Central memory CD8-positive, alpha-beta T cell (primary cell): ENCODE data around the gene TAS2R10.
"Not testable (repeated sequence)": the region's sequence is repeated elsewhere in the genome, so short reads cannot be mapped to it uniquely, and the experiment has no call there.

Source experiments
- ATAC-seq: fragments of 150-1000 bp; cut with Tn5 transposase; replicated peaks from 2 replicates; pipeline ENCODE4 v1.10.0; 2022; ENCODE audit warnings: mild to moderate bottlenecking, moderate FRiP score, moderate number of reproducible peaks; ENCODE audit not compliant: poor library complexity, severe bottlenecking; ENCODE audit errors: extremely low read depth
- DNase-seq, 2 donors: peaks; one replicate each; pipeline ENCODE4 v3.0.0; 2021; ENCODE audit warnings: low spot score in 2 of 2
- H3K27ac Mint-ChIP-seq: one replicate; pipeline ENCODE4 v1.8.0; 2022; ENCODE audit warnings: low read depth, mild to moderate bottlenecking, moderate library complexity, mixed read lengths
- H3K27me3 Mint-ChIP-seq: one replicate; pipeline ENCODE4 v1.8.0; 2022; ENCODE audit warnings: mixed read lengths
- H3K36me3 Mint-ChIP-seq: one replicate; pipeline ENCODE4 v1.8.0; 2022; ENCODE audit warnings: mild to moderate bottlenecking, moderate library complexity, mixed read lengths; ENCODE audit not compliant: insufficient read depth
- H3K4me1 Mint-ChIP-seq: one replicate; pipeline ENCODE4 v1.8.0; 2022; ENCODE audit warnings: mixed read lengths
- H3K4me3 Mint-ChIP-seq: one replicate; pipeline ENCODE4 v1.8.0; 2022; ENCODE audit warnings: mild to moderate bottlenecking, moderate library complexity, mixed read lengths
- H3K9me3 Mint-ChIP-seq: one replicate; pipeline ENCODE4 v1.8.0; 2022; ENCODE audit warnings: mixed read lengths

Gene TAS2R10

DNA sequence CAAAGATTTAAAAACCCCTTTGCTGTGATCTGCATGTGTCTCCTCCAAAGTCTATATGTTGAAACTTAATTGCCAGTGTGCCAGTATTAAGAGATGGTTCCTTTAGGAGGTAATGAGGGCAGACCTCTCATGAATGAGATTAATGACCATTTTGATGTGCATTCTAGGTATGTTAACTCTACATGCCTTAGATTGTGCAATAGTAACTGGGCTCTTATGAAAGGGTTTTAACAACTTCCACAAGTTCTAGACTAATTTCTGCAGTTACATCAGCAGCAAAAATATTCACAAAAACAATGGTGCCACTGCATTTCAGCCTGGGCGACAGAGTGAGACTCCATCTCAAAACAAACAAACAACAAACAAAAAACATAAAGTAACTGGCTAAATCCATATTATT, 3.8 kb upstream of the TAS2R10 start:
- no peaks in the 10 kb centered on the region for H3K36me3 Mint-ChIP-seq
- DNase-seq, result no peak

DNA sequence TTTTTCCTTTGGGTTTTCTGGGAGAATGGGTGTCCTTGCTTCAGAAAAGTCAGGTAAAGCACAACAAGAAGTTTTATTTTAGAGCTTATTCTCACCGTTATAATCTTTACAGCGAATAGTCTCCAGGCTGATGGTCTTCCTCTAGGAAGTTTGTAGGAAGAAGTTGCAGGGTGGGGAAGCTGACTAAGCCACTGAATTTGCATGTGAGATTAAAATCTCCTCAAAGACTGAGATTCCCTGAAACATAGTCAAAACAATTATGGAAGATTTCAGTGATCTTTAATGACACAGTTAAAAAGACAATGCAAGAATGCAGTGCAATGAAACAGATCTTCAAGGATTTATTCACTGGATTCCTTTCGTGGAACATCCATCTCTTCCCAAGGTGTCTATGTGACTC, 1.2 kb downstream of the TAS2R10 start:
- Mint-ChIP-seq H3K36me3 (no peaks in the 10 kb centered on the region), H3K4me3 (no peak overlapping the region)

More for the DNA sequence above, 3.8 kb upstream of the TAS2R10 start:
- H3K9me3 Mint-ChIP-seq, result no peaks in the 10 kb centered on the region
- no peak for ATAC-seq
- no peak overlapping the region for H3K4me3 Mint-ChIP-seq
- no peaks in the 10 kb centered on the region for H3K4me1 Mint-ChIP-seq
- no peak overlapping the region for H3K27ac Mint-ChIP-seq
- no peaks in the 10 kb centered on the region for H3K27me3 Mint-ChIP-seq

DNA sequence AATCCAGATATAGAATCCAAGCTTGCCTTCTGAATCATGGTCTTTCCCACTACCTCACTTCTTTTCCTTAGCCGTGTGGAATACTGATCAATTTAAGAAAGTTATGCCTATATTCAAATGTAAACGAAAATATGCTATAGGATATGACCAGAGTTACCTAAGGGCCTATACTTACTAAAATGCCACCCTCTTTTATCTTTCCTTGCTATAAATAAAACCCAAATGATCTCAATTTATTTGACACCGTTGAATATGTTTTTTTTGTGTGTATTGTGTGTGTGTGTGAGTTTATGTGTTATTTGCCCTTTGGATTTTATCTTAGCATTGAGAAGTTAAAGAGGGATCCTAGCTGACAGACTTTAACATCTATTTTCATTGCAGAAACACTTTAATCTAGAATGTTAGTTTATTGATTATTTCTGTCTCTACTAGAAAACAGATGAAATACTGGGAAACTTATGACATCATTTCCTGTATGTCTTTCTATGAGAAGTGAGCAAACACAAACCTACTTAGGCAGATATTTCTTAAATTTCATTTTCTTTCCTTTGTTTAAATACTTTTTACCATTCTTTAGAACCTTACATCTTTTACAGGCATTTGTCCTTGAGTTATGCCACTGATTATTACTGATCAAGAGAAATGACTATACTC, 14.1 kb downstream of the TAS2R10 start:
- H3K4me1 Mint-ChIP-seq, result no peaks in the 10 kb centered on the region
- H3K36me3 Mint-ChIP-seq, result no peaks in the 10 kb centered on the region
- H3K27ac Mint-ChIP-seq, result no peak overlapping the region
- H3K27me3 Mint-ChIP-seq, result peaks cover 69% of the 10 kb centered on the region
- H3K4me3 Mint-ChIP-seq, result no peak overlapping the region
- DNase-seq, result no peak
- H3K9me3 Mint-ChIP-seq, result no peaks in the 10 kb centered on the region
- no peak for ATAC-seq

More for the DNA sequence above, 1.2 kb downstream of the TAS2R10 start:
- H3K27ac Mint-ChIP-seq, result no peak overlapping the region
- DNase-seq (no peak), ATAC-seq (no peak)
- H3K27me3 Mint-ChIP-seq, result no peaks in the 10 kb centered on the region
- no peaks in the 10 kb centered on the region for H3K9me3 Mint-ChIP-seq
- no peaks in the 10 kb centered on the region for H3K4me1 Mint-ChIP-seq

DNA sequence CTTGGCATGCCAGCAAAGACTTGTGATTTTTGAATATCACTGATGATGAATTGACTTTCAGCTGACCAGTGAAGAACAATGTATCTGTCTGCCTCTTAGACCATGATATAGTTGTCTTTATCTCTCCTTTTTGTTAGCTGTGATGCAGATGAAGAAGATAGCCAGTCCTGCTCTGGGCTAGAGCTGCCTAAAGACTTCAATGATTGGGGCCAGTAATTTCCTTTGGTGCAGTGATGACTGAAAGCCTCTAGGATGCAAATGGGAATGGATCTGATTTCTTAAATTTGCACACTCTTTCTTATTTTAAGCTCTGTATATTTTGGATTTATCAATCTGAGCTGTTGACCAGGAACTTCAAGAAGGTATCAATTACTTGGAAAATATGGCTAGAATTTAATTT, 16.1 kb downstream of the TAS2R10 start, which contains the start of gene TAS2R9:
Gene TAS2R9, minus strand, starts transcription at position 101 of the 400 bp plus-strand sequence. Its CDS starts 93 bp downstream, at position 8.
- Mint-ChIP-seq H3K4me3 (no peak within 1 kb of the TSS), H3K27me3 (peaks cover 84% of the 10 kb centered on the region), H3K9me3 (no peaks in the 10 kb centered on the region), H3K4me1 (no peaks in the 10 kb centered on the region), H3K36me3 (no peaks in the 10 kb centered on the region), H3K27ac (no peak within 1 kb of the TSS)
- DNase-seq (no peak), ATAC-seq (no peak)

DNA sequence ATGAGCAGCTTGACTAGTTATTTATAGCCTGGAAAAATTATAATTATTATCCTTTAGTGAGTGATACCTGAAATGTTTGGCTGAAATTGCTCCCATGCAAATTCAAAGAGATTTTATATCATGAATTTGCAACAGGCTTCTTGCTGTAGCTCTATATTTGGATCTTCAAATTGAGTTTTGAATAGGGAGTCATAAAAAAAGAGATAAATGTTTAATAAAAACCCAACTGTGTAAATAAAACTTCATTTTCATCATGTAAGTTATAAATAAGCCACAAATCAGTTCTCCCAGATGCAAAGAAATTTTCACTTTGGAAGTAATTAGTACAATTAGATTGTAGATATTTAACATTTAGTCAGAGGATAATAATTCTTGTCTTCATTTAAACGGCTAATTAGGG, 19.0 kb downstream of the TAS2R10 start, which contains the start of gene TAS2R8:
Gene TAS2R8, minus strand, starts transcription at position 101 of the 400 bp plus-strand sequence. CDS start 306 bp downstream, outside the sequence.
- Mint-ChIP-seq H3K9me3 (no peaks in the 10 kb centered on the region), H3K4me1 (no peaks in the 10 kb centered on the region), H3K27ac (no peak within 1 kb of the TSS), H3K4me3 (no peak within 1 kb of the TSS), H3K27me3 (peaks cover 80% of the 10 kb centered on the region), H3K36me3 (no peaks in the 10 kb centered on the region)
- no peak for ATAC-seq
- DNase-seq, result no peak

DNA sequence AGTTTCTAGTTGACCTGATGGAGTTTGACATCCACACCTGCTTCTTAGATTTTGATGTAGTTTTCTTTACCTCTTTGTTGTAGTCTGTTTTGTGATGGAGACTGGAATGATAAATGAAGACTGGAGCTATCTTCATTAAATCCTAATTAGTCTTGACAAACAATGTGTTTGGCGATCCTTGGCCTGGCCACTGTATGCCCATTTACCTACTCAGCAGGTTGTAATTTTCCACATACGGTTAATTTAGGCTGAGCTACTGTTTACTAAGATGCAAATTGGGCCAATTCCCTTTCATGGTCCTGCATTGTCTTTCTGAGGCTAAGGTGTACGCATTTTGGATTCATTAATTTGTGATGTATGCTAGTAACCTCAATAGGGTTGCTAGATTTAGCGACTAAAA, 23.6 kb downstream of the TAS2R10 start, which contains the start of gene TAS2R7:
Gene TAS2R7, minus strand, starts transcription at position 41 of the 400 bp plus-strand sequence. CDS start 57 bp downstream, outside the sequence.
- Mint-ChIP-seq H3K9me3 (no peaks in the 10 kb centered on the region), H3K4me1 (no peaks in the 10 kb centered on the region), H3K36me3 (no peaks in the 10 kb centered on the region), H3K27ac (no peak within 1 kb of the TSS), H3K4me3 (no peak within 1 kb of the TSS), H3K27me3 (peaks cover 76% of the 10 kb centered on the region)
- ATAC-seq (no peak), DNase-seq (no peak)

DNA sequence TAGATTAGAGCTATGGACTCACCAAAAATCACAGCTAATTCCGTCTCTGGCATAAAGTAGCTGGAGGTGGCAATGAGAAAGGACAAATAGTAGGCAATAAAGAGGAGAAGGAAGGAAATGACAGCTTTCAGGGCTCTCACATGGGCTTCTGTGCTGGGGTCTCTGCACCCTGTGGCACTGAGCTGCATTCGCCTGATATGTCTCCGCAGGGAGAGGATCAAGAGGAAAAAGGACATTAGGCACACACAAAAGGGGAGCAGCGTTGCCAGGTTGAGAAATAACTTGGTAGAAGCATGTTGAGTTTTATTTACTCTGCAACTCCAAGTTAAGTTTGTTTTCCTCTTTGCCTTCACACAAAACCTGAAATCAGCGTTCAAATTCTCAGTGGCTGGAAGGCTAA, 24.4 kb downstream of the TAS2R10 start:
- DNase-seq, result no peak
- H3K36me3 Mint-ChIP-seq, result no peaks in the 10 kb centered on the region
- ATAC-seq, result no peak
- H3K4me1 Mint-ChIP-seq, result no peaks in the 10 kb centered on the region
- no peaks in the 10 kb centered on the region for H3K9me3 Mint-ChIP-seq
- H3K27ac Mint-ChIP-seq, result no peak overlapping the region
- peaks cover 85% of the 10 kb centered on the region for H3K27me3 Mint-ChIP-seq
- no peak overlapping the region for H3K4me3 Mint-ChIP-seq

DNA sequence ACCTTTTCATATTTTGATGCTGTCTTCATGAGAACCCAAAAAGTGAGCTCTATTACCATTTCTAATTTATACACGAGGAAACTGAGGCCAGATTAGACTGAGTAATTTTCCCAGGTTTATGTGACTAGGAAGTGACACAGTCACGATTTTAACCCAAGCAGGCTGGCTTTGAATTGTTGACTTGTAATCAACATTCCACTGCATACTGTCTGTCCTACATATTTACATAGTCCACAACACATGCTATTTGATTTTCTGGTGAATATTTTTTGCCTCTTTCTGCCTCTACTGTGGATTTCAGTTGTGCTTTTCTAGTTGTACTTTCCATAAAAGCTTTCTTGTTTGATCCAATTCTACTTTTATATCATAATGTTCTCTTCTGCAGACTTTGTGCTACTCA, 31.9 kb downstream of the TAS2R10 start:
- no peak overlapping the region for H3K4me3 Mint-ChIP-seq
- H3K36me3 Mint-ChIP-seq, result no peaks in the 10 kb centered on the region
- H3K4me1 Mint-ChIP-seq, result no peaks in the 10 kb centered on the region
- ATAC-seq, result no peak
- H3K9me3 Mint-ChIP-seq, result no peaks in the 10 kb centered on the region
- no peak for DNase-seq
- peaks cover 46% of the 10 kb centered on the region for H3K27me3 Mint-ChIP-seq
- H3K27ac Mint-ChIP-seq, result no peak overlapping the region

DNA sequence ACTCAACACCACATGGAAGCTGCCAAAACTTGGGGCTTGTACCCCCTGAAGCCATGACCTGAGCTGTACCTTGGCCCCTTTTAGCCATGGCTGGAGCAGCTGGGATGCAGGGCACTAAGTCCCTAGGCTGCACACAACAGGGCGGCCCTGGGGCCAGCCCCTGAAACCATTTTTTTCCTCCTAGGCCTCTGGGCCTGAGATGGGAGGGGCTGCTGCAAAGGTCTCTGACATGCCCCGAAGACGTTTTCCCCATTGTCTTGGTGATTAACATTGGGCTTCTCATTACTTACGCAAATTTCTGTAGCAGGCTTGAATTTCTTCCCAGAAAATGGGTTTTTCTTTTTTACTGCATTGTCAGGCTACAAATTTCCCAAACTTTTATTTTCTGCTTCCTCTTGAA, 34.4 kb downstream of the TAS2R10 start:
- H3K4me1 Mint-ChIP-seq, result not testable (repeated sequence)
- H3K27me3 Mint-ChIP-seq, result peaks cover 35% of the 10 kb centered on the region

DNA sequence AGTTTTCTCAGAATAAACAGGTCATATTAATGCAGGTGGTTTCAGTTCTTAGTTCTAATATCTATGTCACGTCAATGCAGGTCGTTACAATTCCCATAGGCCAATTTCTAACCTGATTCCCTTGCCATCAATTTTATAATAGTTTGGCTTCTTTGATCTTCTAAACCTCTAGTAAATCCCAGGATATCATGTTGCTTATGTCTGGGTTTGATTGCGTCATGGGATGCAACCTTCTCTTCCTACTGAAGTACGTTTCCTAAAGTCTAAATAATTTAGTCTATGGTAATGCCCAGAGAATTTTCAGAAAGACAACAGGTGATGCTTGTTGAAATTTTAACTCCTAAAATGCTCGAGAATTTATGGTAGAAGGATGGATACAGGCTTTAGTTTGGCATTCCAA, 42.9 kb downstream of the TAS2R10 start:
- H3K27me3 Mint-ChIP-seq, result peaks cover 32% of the 10 kb centered on the region
- H3K27ac Mint-ChIP-seq, result no peak overlapping the region
- H3K4me1 Mint-ChIP-seq, result no peaks in the 10 kb centered on the region
- no peak for DNase-seq
- no peak overlapping the region for H3K4me3 Mint-ChIP-seq
- no peaks in the 10 kb centered on the region for H3K36me3 Mint-ChIP-seq
- no peak for ATAC-seq
- no peaks in the 10 kb centered on the region for H3K9me3 Mint-ChIP-seq

More for the DNA sequence above, 34.4 kb downstream of the TAS2R10 start:
- H3K4me3 Mint-ChIP-seq, H3K27ac Mint-ChIP-seq, H3K9me3 Mint-ChIP-seq, DNase-seq, H3K36me3 Mint-ChIP-seq, ATAC-seq: not testable (repeated sequence)

DNA sequence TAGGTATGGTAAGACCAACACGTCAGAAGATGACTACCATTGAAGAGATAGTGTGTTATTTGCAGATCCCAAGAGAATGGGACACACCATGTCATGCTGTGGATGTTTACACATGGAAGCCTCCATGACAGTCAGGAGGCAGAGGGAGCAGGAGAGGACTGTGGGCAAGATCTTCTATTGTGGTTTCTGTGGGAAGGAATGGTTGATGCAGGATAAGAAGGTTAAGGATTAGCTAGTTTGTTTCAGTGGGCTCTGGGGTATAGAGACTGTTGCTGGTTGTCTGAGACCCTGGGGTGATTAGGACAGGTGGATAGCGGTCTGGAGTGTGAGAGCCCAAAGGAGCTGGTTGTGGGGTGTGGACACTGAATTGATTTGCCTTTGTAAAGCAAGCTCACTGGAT, 47.1 kb downstream of the TAS2R10 start:
- ATAC-seq (no peak), DNase-seq (no peak)
- Mint-ChIP-seq H3K27ac (no peak overlapping the region), H3K9me3 (no peaks in the 10 kb centered on the region), H3K4me3 (no peak overlapping the region), H3K36me3 (no peaks in the 10 kb centered on the region), H3K27me3 (peaks cover 38% of the 10 kb centered on the region), H3K4me1 (no peaks in the 10 kb centered on the region)
